Activated T-cell treated with anti-CD3 and anti-CD28 coated beads for 1 hour (primary cell): ENCODE results near the gene NR0B2.

Source experiments
- DNase-seq: peaks from one replicate; pipeline ENCODE4 v3.0.0-alpha.2; 2020; ENCODE audit warnings: low read depth

NR0B2 gene

DNA sequence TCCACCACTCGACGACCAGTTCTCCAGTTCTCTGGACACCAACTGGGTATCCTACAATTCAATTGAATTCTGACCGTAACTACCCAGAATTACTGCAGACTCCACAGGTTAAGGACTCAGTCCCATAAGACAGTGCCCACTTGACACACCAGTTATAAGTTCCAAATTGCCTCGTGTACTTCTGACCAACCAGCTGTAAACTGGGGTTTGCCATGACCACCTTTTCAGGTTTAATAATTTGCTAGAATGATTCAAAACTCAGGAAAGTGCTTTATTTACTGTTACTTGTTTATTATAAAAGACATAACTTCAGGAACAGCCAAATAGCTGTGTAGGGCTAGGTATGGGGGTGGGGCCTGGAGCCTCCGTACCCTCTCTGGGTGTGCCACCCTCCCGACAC, 23.0 kb upstream of the NR0B2 start:
- DNase-seq = no peak

DNA sequence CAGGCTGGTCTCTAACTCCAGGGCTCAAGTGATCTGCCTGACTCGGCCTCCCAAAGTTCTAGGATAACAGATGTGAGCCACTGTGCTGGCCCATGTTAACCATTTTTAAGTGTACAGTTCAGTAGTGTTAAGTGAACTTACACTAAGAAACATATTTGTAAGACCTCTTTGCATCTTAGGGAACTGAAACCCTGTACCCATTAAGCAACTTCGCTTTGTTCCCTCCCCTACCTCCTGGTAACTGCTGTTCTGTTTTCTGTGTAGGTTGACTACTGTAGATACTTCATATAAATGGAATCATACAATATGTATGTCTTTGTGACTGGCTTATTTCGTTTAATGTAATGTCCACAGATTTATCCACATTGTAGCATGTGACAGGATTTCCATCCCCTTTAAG, 18.8 kb upstream of the NR0B2 start:
- no peak for DNase-seq

DNA sequence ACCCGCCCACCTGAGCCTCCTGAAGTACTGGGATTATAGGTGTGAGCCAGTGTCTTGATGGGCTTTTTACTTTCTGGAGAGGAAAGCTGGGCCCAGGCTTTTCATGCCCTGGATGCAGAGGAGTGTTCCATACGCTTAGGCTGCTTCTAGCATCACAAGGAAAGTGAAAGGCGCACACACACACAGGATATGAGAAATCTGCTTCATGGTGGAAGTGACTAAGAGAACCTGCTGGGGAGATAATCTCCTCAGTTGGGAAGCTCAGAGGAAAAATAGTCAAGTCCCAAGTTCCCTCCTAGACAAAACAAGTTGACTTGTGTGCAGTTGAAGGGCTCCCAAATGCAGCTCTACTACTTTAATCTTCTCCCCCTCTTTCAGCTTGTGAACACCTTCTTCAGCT, 9.9 kb upstream of the NR0B2 start:
- DNase-seq = no peak

DNA sequence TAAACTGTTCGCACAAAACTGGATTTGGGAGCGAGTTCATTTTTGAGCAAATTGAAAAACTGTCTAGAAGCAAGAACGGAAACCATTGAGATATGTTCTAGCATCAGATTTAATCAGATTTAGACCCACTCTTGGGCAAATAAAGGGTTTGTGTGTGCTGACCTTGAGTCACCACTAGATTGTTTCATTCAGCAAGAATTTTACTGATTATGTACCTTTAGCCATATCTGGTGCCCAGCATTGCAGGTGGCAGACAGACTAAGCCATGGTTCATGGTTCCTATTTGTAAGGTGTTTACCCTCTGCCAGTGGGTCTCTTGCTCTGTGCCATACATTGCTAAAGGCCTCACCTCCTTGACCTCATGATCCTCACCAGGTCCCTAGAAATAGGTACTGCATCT, 9.1 kb upstream of the NR0B2 start:
- no peak for DNase-seq

DNA sequence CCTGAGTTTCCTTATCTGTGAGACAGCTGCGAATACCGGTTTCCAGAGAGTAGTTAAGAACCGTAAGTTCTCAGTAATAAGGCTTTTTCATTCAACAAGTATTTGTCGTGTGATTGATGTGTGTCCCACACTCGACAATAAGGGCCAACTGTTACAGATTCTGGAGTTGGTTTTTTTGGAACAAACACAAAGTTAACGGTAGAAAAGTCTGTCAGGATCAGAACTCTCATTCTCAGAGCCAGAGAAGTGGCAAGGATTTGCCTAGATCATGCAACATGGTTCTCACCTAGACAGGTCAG, 8.6 kb upstream of the NR0B2 start:
- DNase-seq = no peak

DNA sequence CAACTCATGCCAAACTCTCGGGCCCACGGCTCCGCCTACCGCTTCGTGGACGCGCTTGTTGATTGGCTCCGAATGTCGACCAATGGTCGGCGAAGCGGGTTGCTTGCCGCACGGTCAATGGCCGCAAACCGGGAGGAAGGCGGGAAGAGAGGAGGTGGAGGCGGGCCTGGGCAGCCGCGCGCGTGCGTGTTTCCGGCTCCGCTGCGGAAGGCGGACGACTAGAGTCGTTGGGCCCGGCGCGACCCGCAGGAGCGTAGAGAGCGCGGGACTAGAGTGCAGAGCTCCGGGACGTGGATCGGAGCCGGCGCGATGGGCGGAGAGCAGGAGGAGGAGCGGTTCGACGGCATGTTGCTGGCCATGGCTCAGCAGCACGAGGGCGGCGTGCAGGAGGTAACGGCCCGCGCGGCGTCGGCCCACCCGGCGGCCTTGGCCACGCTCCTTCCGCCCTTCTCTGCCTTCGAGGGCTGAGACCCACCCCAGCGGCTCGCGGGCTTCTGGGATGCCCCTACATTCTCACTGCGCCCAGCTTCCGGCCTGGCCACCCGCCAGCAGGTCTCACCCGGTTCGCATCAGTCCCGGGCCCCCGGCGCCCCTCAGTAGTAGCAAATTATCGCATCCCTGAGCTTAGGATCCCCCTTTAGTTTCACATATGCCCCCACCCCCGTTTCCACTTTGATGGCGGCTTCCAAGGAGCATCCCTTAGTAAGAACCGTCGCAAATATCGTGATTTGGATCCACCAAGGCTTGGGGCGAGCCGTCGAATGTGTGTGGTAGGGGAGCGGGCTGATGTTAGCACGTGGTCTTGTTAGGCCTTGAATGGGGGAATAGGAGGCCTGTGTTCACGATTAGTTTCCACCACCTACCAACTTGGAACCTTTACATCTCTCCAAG, 8.0 kb upstream of the NR0B2 start, which contains the start of gene NUDC:
Gene NUDC (plus strand): TSS at position 204 of the 891 bp plus-strand sequence. CDS start 106 bp downstream, at position 310.
- peak; percentile 90 for DNase-seq

DNA sequence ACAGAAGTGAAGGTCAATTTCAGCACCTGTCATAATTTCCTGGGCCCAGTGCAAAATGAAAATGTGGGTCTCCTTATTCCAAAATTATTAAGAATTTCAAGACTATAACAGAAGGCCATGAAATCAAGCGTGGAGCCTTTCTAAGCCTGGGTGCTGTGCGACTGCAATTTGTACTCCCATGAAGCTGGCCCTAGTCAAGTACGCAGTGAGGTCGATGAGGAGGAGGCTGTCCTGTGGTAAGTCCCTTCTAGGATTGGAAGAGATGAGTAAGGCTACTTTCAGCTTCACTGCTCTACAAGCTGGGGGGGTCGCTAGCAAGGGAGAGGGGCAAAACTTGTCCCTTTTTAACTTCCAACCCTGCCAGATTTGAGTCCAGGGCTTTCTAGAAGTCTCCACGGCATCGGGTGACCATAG, 7.4 kb upstream of the NR0B2 start:
- no peak for DNase-seq

DNA sequence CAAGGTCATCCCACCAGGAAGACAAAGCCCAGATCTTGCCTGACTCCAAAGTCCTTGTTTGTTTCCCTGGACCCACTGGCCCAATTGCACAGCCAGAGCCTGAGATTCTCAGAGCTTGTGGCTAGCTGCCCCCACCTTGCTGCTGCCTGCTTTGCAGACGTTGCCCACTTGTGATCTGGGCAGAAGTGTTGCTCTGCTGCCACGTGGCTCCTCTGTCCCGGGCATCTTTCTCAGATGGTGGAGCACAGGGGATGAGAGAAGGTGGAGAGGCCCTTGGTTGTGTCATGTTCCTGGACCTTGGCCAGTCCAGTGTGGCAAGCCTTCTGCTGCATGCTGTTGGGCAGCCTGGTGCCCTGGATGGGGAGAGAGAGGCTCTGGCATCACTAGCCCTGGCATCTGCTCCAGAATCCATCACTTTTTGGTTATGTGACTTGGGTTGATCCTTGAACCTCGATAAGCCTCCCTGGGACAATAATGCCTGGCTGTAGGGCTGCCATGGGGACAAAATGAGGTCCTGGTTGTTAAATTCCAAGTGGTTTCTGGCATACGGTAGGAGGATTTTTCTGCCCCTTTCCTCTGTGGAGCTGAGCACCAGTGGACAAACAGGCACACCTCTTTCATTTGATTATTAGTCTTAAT, 1.5 kb upstream of the NR0B2 start:
- no peak for DNase-seq

DNA sequence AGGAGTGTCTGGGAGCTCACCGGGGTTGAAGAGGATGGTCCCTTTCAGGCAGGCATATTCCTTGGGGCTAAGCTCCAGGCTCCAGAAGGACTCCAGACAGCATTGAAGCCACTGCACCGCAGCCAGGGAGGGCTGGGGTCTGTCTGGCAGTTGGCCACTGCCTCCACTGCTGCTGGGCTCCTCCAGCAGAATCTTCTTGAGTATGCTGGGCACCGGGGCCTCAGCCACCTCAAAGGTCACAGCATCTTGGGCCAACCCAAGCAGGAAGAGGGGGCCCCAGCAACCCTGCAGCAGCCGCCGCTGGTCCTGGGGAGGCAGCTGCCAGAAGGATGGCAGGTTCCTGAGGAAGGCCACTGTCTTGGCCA, 404 bp downstream of the NR0B2 start:
- DNase-seq = no peak

DNA sequence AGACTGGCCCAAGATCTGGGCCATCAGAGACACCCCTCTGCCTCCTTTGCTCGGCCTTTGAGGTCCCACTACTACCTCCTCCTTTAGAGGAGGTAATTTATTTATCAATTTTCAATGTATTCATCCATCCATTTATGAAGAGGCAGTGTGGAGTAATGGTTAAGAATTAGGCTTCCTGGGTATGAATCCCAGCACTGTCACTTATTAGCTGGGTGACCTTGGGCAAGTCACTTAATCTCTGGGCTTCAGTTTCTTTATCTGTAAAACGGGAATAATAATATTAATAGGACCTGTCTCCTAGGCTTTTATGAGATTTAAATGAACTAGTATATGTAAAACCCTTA, 1.7 kb downstream of the NR0B2 start:
- DNase-seq = no peak

DNA sequence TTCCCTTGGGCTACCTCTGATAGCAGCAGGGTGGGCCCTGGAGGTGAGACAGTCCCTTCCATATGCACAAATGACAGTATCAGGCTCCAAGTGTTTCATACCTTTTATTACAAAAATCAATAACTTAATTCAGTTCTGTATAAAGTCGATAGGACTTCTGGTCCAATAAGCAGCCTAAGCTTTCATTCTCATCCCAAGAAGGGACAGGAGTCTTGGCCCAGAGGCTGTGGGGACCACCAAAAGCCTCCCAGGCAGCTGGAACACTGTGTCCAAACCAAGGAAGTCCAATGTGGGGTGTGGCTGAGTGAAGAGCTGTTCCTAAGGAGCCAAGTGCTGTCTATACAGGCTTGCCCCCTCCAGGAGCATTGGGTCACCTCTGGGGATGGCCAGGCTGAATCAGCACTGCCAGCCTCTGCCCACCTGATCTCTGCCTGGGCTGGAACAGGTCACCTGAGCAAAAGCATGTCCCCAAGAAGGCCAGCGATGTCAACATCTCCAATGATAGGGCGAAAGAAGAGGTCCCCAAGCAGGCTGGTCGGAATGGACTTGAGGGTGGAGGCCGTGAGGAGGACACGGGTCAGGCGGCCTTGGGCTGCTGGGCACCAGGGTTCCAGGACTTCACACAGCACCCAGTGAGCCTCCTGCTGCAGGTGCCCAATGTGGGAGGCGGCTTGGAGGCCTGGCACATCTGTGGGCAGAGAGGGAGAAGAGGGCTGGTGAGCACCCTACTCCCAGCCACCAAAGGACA, 2.2 kb downstream of the NR0B2 start:
- DNase-seq = no peak

DNA sequence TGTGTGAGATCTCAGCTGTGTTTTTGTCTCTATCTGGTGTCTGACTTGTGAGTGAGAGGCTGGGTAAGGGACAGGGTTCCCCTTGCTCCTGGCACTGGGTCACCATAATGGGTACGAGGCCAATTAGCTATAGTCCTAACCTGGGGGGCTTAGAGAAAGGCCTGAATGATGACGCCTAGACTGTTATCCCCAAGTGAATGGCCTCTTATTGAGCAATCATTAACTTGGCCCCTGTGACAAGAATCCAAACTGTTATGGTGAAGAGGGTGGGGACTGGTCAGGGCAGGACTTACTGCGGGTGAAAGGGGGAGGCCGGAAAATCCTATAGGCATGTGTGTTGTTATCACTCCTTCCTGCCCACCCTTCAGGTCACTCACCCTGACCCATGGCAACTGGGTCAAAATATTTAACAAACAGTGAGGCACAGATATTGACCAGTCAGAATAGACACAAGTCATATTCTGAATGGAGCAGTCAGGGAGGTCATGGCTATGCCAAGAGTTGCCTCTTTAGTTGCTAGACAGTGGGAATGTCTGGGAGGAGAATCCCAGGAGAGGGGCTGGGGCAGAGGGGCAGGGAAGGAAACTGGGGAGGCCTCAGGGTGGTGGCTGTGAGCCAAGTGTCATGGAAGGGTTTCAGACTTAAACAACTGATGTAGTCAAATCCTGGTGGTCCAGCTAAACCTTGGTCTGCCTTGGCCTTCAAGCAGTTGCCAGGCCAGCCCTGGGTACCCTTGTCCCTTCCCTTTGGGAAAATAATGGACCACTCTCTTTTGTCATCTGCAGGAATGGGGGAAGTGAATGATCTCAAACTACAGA, 3.2 kb downstream of the NR0B2 start:
- DNase-seq = no peak

DNA sequence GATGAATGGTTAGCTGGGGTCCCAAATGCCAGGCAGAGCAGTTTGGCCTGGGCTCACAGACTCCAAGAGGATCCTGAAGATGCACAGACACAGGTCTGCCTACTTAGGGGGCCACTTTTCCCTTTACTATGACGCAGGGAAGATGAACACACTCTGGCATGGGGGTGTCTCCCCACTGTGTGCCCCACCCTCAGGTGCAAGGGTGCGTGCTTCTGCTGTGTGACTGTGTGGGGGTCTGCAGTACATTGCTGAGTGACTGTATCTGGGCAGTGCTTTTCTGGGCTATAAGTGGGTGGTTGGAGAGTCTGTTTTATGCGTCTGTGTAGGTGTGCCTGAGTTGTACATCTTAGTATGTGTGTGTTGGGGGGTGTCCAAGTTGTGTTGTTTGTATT, 3.8 kb downstream of the NR0B2 start:
- DNase-seq = no peak

DNA sequence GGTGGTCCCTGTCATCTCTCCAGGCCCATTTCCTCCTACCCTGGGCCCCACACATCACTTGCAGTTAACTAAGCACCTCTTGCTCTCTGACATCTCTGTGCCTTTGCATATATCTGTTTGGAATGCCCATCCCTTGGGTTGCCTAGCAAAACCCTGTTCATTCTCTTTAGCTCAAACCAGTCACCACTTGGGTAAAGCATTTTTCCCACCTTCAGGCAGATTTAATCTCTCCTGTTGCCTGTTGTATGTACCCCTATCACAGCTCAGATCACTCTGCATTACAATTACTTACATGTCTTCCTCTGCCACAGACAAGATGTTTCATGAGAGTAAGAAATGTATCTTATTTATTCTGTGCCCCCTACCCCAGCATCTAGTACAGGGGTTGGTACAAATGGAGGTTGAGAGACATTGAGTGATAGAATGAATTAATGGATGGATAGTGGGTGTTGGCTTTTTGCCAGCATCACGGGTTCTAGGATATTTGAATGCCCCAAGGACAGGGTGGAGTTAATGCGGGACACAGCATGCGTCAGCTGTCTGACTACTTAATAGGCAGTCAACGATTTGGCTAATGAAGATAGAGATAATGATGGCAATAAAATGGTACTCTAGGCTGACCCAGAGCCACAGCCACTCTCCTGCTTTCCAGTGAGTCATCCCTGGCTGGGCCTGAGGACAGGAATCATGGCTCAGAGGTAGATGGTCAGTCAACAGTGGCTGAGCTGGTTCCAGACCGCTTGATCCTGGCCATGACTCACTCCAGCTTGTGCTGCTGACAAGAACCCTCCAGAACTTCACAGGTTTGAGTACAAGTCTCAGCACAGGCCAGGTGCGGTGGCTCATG, 6.5 kb downstream of the NR0B2 start:
- no peak for DNase-seq

DNA sequence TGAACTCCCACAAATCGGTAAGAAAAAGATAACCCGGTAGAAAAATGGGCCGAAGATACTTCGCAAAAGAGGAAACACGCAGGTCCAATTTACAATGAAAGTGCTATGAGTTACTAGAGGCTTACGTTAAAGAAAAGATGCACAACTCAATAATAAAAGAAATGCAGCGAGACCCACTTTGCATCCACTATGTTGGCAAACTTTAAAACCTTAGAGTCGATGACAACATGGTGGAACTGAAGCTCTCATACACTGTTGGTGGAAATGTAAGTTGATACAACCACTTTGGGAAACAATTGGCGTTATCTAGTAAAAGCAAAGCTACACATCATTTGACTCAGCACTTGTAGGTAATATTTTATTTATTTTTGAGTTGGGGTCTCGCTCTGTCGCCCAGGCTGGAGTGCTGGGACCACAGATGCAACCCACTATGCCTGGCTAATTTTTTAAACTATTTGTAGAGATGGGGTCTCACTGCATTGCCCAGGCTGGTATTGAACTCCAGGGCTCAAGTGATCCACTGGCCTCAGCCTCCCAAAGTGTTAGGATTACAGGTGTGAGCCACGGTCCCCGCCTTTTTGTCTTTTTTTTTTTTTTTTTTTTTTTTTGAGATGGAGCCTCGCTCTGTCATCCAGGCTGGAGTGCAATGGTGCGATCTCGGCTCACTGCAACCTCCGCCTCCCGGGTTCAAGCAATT, 12.8 kb downstream of the NR0B2 start:
- no peak for DNase-seq

DNA sequence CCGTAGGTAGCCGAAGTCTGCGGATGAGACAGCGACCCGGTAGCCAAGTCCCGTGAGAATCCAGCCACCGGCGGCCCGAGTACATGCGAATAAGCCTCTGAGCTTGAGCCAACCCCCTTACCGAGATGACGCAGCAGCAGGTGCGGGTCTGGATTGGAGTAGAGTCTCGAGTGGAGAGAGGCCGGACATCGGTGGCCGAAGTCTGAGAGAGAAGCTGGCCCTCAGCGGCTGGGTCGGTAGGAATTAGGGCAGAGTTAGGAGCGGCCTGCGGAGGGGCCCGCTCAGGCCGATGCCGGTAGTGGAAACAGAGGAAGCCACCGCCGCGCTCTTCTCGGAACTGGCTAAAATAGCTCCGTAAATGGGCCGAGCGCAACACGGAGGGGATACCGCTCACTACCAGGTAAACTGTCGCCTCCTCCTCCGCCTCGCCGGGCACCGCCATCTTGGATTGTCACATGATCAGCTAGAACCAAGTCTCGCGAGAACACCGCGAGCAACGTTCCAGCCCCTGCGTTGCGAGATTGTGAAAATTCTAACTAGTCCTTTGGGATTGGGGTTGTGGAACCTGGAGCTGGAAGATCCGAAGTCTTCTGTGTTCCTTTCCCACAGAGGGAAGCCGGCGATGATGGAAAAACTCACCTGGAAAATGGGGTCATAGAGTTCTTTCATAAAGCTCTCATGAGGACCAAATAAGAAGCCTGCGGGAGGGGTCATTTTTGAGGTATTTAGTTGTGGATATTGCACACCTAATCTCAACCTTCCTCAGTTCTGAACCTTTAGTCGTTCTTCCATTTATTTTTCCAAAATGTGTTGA, 13.6 kb downstream of the NR0B2 start, which contains the start of gene GPATCH3:
Gene GPATCH3 (minus strand): TSS at position 467 of the 814 bp plus-strand sequence. CDS start 25 bp downstream, at position 442.
- peak; percentile 83 for DNase-seq

DNA sequence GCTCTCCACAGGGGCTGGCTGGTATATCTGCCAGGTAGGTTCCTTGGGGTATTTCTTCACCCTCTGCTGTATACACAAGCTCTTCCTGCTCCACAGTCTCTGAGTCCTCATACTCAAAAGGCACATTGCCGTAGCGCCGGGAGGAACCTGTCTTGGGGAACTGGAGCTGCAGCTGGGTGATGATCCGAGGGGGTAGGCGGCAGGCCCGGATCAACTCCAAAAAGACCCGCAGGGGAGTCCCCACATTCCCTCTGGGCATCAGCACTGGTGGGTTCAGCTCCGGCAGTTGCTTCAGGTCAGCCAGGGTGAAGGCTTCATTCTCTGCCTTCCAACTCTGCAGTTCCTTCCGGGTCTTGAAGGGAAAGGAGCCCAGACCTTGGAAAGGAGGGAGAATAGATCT, 16.4 kb downstream of the NR0B2 start:
- no peak for DNase-seq

DNA sequence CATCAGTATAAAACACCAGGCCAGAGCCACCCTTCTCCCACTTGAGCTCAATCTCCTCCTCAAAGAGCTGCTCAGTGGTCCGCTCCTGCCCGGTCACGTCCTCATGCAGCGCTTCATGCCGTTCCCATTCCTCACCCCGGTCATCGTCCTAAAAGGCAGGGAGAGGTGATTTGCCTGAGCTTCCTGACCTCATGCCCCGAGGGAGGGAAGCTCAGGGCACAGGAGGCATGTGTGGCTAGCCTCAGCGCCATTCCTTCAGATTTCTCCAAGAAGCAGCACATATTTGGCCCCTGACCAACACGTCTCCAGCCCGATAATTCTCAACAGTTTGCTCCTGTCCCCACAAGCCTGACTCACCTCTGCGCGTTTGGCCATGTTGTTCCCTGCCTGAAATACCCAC, 19.5 kb downstream of the NR0B2 start:
- DNase-seq = no peak

DNA sequence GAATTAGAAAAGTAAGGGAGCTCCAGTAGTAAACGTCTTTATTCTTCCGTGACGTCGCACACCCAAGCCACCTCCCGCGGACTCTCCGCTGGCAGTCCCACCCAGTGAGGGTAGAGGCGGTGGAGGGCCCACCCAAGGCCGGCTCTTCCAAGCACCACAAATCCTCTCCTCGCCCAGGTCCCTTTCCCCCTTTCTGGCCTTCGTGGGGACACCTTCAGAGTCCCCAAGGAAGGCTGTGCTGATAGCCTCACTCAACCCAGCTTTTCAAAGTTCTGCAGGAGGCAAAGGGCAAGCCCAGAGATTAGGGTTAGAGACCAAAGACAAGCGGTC, 23.3 kb downstream of the NR0B2 start:
- DNase-seq = no peak
